ENCODE data around the gene PHF19. TPM values are rescaled to one million over a fixed set of nuclear protein-coding genes. Genes with fewer than 3 reads are reported as not detected.

The PHF19 gene
- total and polyA plus RNA-seq, 2 of the 8 experiments (the other 6 are each of a cell fraction or from before 2014, with no cell fraction given) = 28.2 to 31.8 TPM

DNA sequence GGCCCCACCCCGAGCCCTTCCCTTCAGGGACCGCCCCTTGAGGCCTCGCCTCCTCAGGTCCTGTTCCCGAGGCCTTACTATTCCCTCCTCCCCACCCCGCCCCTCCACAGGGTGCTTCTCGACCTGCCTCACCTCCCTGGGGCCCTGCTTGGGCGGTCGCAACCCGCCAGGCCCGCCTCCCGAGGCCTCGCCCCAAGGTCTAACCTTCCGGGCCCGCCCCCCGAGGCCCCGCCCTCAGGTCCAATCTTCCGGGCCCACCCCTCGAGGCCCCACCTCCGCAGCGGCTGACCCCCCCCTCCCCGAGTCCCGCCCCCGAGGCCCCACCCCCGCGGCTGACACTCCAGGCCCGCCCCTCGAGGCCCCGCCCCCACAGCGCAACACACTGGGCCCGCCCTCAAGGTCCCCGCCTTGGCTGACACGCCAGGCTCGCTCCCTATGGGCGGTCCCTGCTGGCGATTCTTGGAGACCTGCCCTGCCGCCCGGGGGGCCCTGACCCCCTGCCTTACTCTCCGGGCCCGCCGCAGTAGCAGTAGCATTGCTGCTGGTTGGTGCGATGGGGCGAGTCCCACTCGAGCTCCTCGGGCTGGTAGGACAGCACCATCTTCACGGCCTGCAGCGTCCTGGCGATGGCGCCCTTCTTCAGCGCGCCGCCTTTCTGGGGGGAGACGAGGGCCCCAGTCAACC lies 8.2 kb downstream of the PHF19 start:
- Histone ChIP-seq H3K79me2 (ENCODE audit: control insufficient read depth in 1 of 2, insufficient read depth in 2 of 2, low read length in 2 of 2) (no peaks in the 10 kb centered on the region), H2BK120ac (replicated peaks; ENCODE audit: low read depth, low read length) (no peak overlapping the region), H2BK15ac (ENCODE audit: low read length) (no peak overlapping the region), H3K4ac (replicated peaks; ENCODE audit: insufficient read length, low read depth, low read length) (no peak overlapping the region), H3K4me3 (ENCODE audit: extremely low read depth in 1 of 4, insufficient read depth in 2 of 4, low read depth in 3 of 4, low read length in 4 of 4) (peak overlapping the region; percentile 24 to 68 (median 67)), H4K8ac (ENCODE audit: extremely low read depth, insufficient read depth, low read length) (peak overlapping the region; percentile 82), H3K23ac (ENCODE audit: insufficient read length) (no peak overlapping the region), H2AK5ac (ENCODE audit: low read depth, low read length) (no peak overlapping the region), H4K20me1 (replicated peaks in 1 of 2; ENCODE audit: control insufficient read depth in 1 of 2, insufficient read depth in 2 of 2, low read length in 2 of 2) (no peaks in the 10 kb centered on the region), H3K27ac (ENCODE audit: low read depth, low read length) (0 out of 2 replicates have a peak overlapping the region, but pooled peaks have one; percentile 32), H3K9ac (replicated peaks in 1 of 4; ENCODE audit: extremely low read depth in 1 of 4, low read depth in 3 of 4, low read length in 3 of 4) (peak overlapping the region in 2 of 4 experiments; percentile 4 to 27; a peak in 1 of 7 replicates), H3K18ac (ENCODE audit: extremely low read depth, low read length) (no peak overlapping the region; the same call in 1 of the 2 replicates), H3K56ac (replicated peaks; ENCODE audit: insufficient read length, low read depth, low read length) (peak overlapping the region; percentile 52), H2BK5ac (ENCODE audit: low read depth, low read length) (peak overlapping the region; percentile 73; the same call in 1 of the 2 replicates), H3K36me3 (ENCODE audit: control insufficient read depth in 2 of 4, insufficient read depth in 4 of 4, low read length in 3 of 4) (no peaks in the 10 kb centered on the region; a peak in 3 of 8 replicates), H4K91ac (replicated peaks; ENCODE audit: insufficient read length, low read length) (peak overlapping the region; percentile 25), H3K14ac (ENCODE audit: insufficient read length) (no peak overlapping the region), H4K5ac (ENCODE audit: insufficient read length, low read depth, low read length) (peak overlapping the region; percentile 67), H3K9me3 (ENCODE audit: insufficient read depth in 2 of 2, low read depth in 1 of 2, low read length in 1 of 2) (no peaks in the 10 kb centered on the region), H3K4me2 (ENCODE audit: insufficient read depth in 1 of 2, low read depth in 2 of 2, low read length in 2 of 2) (peak overlapping the region; percentile 3 to 96; a peak in 3 of 4 replicates), H3K79me1 (ENCODE audit: low read depth, low read length) (no peaks in the 10 kb centered on the region), H2BK12ac (ENCODE audit: low read depth, low read length) (no peak overlapping the region; the same call in 1 of the 2 replicates), H2BK20ac (ENCODE audit: low read length) (no peak overlapping the region), H3K23me2 (ENCODE audit: low read depth, low read length) (0 out of 2 replicates have a peak, but pooled peaks cover 1% of the 10 kb centered on the region), H3K27me3 (replicated peaks in 1 of 4; ENCODE audit: control insufficient read depth in 3 of 4, extremely low read depth in 1 of 4, insufficient read depth in 3 of 4, low read length in 3 of 4) (no peaks in the 10 kb centered on the region; a peak in 2 of 7 replicates), H3K4me1 (replicated peaks in 1 of 4; ENCODE audit: control insufficient read depth in 3 of 4, insufficient read depth in 4 of 4, low read length in 3 of 4) (peaks cover 9 to 28% (median 15%) of the 10 kb centered on the region in 4 experiments; a peak in 6 of 7 replicates), H2AFZ (ENCODE audit: low read length) (peak overlapping the region; percentile 94; the same call in 1 of the 2 replicates)
- 8% methylated on average over 19 of the region's 52 CpGs; no CpG with 5 or more reads in 1 of the 2 experiments for WGBS, 2 experiments (ENCODE audit: extremely low coverage in 1 of 2, insufficient coverage in 1 of 2, insufficient read length in 1 of 2, insufficient replicate concordance in 2 of 2, low coverage in 1 of 2, low lambda C conversion rate in 2 of 2, missing lambda C conversion rate in 1 of 2)
- DNase-seq (ENCODE audit: low read depth in 1 of 2, low spot score in 2 of 2) = peak; percentile 97 to 98
- POLR2A ChIA-PET (ENCODE audit: partially characterized antibody) = interaction anchor here (0.7 to 8.4 kb wide), 4 partner anchors 14 to 76 kb away, joined by 3 to 61 read pairs (median 4); partner anchors contain the start of gene FBXW2
- no peak for FAIRE-seq
- CTCF ChIA-PET (ENCODE audit: partially characterized antibody) = interaction anchor here (0.7 to 10.5 kb wide), 20 partner anchors 9 to 253 kb away, joined by 3 to 108 read pairs (median 3); partner anchors contain the start of gene TRAF1
- TF ChIP-seq, protein P1, sequence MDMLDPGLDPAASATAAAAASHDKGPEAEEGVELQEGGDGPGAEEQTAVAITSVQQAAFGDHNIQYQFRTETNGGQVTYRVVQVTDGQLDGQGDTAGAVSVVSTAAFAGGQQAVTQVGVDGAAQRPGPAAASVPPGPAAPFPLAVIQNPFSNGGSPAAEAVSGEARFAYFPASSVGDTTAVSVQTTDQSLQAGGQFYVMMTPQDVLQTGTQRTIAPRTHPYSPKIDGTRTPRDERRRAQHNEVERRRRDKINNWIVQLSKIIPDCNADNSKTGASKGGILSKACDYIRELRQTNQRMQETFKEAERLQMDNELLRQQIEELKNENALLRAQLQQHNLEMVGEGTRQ (IDR thresholded peaks at IDR 0.05; ENCODE audit: low read length) = 0 out of 2 replicates have a peak, but pooled peaks have one; percentile 17
- TF ChIP-seq RBBP5 (IDR thresholded peaks at IDR 0.05; ENCODE audit: borderline replicate concordance, low read depth, low read length) (peak; percentile 86; the same call in 1 of the 2 replicates), PHF8 (conservative IDR thresholded peaks at IDR 0.05; ENCODE audit: low read depth, low read length) (peak; percentile 55), EGR1 (IDR thresholded peaks at IDR 0.05; ENCODE audit: borderline replicate concordance, low read depth, low read length) (no peak), YY1 (IDR thresholded peaks at IDR 0.05; ENCODE audit: low read depth, low read length) (peak; percentile 54; the same call in 1 of the 2 replicates), BACH1 (IDR thresholded peaks at IDR 0.05; ENCODE audit: low read length) (peak; percentile 46; the same call in 1 of the 2 replicates), CBX5 (IDR thresholded peaks at IDR 0.05; ENCODE audit: low read depth, low read length) (no peak), TAF7 (optimal IDR thresholded peaks at IDR 0.05; ENCODE audit: borderline replicate concordance, low read depth, low read length) (peak; percentile 14), TBP (IDR thresholded peaks at IDR 0.05; ENCODE audit: low read depth, low read length) (no peak)
